CD4-positive, alpha-beta T cell treated with Interleukin-4 for 1 hour (primary cell): Measurements from ENCODE around the gene SPTBN1.

Experiments used
- DNase-seq, 2 donors: peaks; one replicate each; pipeline ENCODE4 v3.0.0-alpha.2; 2020 to 2022

SPTBN1 gene

DNA sequence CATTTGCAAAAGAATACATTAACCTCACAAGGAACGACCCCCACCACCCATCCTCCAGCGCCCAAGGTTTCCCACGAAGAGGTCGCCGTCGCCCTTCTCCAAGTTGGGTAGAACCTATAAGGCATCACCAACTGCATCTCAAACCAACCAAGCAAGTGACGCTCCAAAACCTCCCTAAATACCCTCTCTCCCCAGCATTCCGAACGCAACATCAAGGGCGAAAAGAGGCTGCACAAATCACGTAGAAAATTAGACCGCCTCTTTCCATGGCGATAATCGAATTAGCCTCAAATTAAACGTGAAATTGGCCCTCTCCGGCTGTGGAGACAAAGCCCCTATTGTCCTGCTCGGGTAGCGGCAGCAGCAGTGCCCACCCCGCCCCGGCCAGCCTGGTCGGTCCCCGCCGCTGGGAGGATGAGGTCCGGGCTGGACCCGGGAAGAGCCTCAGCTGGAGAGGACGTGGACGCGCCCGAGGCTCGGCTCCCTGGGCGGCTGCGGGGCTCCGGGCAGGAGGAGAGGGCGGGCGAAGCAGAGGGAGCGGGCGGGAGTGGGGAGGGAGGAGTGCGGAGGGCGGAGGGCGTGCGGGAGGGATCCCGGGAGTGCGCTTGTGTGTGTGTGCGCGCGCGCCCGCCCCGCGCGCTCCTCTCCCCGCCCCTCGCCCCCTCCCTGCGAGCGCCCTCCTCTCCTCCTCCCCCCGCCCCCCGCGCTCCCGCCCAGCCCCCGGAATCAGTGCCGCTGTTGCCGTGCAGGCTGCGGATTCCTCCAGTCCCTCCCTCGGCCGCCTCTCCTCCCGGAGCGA is at the start of gene SPTBN1:
Gene SPTBN1, plus strand, starts transcription at position 765 of the 799 bp plus-strand sequence. CDS start 70,092 bp downstream, outside the sequence.
- peak in 1 of 2 donors; percentile 13 for DNase-seq

DNA sequence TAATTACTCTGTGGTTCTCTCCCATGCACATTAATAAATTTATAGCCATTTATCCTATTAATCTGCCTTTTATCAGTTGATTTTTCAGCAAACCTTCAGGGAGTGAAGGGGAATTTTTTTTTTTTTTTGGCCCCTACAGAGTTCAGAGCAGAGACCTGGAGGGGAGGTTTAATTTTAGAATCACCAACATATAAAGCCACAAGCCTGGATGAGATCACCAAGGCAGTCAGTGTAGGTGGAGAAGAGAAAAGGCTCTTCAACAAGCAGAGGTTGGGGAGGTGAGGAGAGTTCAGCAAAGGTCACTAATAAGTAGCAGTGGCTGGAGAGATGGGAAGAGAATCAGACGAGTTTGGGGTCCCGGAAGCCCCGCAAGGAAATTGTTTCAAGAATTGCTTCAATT is 48.4 kb upstream of the SPTBN1 start:
- DNase-seq = no peak

DNA sequence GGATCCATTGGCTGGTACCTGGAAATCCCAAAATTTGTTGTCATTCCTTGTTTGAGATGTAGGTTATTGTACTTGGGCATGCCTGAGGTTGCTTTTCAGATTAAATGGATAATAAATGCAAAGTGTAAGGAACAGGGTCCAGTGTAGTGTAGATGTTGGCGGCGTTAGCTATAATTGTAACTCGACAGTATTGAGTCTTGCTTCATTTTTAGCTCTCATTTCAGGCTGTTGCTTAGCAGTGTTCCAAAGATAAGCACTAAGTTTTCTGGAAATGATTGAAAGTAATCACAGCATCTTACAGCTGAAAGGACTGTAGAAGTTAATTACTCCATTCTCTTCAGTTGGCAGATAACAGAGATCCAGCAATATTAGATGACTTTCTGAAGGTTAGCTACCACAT is 47.8 kb upstream of the SPTBN1 start:
- no peak for DNase-seq

DNA sequence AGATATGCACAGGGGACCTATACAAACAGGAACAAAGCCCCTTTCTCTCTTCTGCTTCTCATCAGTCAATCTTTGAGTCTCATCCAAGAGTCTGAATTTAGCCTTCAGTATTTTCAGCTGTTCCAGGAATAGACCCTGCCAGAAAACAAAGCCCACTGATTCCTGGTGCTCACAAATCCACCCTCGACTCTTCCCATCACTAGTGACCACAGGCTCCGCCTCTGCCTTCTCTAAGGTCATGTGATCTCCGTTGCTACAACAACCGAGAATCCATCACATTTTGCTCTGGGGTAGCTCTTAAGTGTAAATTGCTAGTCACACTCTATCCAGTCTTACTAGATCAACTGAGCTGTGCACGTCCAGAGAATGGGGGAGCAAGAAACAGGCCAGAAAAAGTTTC is 46.4 kb upstream of the SPTBN1 start:
- DNase-seq = no peak

DNA sequence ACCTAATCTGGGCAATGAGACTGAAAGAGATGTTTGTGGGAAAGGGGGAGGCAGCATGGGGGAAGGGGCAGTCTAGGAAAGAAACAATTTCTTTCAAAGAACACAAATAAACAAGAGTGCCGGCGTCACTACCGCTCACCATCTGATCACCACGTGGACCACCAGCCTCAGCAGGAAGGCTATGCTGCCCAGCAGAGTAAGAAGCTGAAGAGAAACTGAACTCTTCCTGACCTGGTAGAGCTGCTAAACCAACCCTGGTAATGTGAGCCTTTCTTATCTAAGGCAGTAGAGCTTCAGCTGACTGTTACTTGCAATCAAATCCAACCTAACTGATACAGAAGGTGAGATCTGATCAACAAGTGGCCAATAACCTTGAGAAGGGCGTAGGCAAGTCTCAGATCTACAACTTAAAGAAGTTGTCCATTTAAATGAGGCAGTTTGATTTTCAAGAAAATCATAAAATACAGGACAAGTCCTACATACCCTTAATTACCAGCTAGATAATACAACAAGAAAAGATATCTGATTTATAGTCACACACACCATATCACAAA is 44.2 kb upstream of the SPTBN1 start:
- DNase-seq = no peak

DNA sequence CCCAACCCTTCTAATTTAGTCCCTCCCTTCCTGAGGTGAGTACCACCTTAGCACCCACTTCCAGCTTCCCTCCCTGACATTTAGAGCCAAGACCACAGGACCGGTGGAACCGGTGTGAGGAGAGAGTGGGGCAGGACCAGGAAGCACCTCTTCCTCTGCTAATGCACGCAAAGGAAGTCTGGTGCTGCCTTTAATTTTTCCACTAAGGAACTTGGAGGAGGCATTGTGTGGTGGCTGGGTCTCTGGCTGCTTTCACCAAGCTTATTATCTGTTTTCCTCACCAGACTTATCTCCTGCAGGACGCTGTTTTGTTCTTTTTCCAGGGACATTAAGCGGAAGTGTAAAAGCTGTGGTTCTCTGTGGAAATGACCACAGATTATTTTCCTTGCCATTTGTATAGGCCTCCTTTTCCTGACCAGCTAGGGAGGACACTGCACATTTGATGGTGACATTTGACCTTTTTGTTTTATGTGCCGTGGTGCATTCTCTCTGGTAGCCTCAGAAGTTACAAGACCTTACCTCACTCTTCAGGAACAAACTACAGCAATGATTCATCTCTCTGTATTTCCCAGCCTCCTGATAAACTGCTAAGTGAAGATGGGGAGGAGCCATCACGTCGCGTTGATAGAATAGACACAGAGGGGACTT is 39.8 kb upstream of the SPTBN1 start:
- DNase-seq = no peak

DNA sequence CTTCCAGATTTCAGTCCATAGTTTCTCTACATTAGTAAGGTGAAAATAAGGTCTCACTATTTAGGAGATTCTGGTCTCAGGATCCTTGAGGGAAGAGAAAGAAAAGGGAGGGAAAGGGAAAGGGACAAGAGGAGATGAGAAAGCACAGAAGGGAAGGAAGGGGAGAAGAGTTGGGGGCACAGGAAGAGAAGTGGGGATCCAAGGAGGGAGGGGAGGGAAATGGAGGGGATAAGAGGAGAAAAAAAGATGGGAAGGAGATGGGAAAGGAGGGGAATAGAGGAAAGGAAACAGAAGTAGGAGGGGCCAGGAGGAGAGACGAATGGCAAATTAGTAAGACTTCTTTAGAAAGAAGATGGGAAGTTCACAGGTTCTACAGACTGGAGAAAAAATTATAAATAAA is 39.2 kb upstream of the SPTBN1 start:
- DNase-seq = no peak

DNA sequence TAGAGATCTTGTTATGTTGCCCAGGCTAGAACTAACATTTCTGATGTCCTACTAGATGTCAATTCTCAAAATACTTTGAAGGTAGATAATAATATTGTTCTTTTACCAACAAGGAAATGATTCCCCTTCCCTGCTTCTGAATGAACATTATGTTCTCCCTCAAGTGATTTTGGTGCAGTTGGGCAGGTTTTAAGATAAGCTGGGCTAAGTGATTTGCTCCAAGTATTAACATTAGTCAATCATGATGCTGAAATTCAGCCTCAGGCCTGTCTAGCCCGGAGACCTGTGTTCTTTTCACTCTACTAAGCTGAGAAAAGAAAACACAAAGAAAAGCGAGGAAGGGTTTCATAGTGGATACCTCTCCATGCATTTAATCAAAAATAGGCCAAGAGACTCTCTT is 38.5 kb upstream of the SPTBN1 start:
- no peak for DNase-seq

DNA sequence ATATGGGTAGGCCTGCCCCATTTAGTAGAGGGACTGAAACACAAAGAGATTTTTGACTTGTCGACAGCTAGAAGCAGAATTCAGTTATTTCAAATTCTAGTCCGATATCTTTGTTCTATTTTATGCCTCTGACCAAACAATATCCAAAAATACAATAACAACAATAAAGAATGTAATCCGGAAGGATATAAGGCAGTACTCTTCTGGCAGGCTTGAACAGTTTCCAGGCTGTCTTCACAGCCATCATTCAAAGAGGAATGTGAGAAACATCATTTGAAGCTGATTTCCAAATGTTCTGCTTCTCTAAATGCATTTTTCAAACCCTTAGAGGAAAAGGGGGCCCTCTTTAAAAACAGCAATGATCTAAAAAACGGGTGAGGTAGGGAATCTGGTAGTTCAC is 36.7 kb upstream of the SPTBN1 start:
- DNase-seq = no peak

DNA sequence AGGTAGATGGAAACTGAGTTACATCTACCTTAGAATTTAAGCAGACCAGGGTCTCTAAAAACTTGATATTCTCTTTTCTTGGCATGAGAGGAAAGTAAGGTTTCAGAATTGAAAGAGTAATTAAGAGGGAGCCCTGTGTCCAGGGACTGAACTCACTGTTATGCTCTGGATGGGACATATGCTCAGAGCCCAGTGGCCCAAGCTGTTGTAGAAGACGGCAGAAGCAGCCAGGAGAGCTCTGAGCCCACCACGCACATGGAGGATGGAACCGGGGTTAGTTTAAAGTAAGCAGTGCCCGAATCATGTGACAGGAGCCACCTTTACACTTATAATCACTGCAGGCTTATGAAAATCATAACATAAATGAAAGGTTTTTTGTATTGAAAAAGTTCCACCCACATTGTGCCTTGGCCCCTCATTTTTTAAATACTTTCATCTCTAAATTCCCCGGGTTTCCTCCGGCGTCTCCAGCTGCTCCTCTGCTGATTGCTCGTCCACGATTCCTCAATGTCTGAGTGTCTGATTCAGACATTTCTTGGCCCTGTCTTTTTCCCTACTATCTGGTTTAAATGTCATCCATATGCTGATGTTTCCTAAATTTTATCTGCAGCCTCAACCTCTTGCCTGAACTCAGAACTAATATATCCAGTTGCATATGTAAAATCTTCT is 36.1 kb upstream of the SPTBN1 start:
- DNase-seq = no peak

DNA sequence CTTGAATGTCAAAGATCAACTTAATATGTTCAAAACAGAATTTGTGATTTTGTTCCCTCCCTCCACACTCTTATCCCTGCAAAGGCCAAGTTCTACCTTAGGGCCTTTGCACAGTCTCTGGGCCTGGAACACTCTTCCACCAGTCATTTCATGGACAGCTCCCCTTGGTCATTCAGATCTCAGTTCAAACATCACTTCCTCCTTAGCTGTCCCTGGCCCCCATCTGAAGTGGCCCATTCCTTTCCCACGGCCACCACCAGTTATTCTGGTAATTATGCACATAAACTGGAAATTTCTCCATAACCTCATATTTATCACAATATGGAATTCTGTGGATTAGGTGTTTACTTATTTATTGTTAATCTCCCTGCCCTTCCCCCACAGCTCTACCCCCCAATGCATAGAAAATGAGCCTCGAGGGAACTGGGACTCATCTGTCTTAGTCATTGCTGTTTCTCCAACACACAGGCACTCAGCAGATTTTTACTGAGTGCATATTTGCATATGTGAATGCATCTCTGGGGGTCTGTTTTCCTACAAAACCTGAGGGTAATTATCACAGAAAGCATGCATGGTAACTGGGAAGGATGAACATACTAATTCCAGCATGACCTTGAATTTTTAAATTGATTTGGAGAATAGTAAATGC is 35.5 kb upstream of the SPTBN1 start:
- no peak for DNase-seq

DNA sequence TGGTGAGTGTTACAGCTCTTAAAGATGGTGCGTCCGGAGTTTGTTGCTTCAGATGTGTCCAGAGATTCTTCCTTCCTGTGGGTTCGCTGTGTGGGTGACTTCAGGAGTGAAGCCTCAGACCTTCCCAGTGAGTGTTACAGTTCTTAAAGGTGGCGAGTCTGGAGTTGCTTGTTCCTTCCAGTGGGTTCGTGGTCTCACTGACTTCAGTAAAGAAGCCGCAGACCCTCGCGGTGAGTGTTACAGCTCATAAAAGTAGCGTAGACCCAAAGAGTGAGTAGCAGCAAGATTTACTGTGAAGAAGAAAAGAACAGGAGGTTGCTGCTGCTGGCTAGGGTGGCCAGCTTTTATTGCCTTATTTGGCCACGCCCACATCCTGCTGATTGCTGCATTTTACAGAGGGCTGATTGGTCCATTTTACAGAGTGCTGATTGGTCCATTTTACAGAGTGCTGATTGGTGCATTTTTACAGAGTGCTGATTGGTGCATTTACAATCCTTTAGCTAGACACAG is 34.0 kb upstream of the SPTBN1 start:
- peak; percentile 46 to 66 for DNase-seq

DNA sequence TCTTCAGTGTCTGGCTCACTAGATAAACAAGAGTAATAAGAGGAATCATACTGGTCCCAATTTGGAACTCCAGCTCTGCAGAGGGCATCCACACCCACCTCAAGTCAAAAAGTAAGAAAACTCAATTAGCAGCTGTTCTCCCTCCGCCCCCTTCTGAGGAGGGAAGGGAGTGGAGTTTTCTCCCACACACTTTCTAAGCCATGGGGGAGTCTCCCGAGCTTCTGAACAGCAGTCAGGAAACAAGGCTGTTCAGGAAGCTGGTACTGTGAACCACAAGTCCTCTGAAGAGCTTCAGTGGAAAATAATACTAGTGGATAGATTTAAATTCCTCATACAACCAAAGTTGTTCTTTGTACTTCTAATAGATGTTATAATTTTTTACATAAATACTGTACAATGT is 32.9 kb upstream of the SPTBN1 start:
- no peak for DNase-seq

DNA sequence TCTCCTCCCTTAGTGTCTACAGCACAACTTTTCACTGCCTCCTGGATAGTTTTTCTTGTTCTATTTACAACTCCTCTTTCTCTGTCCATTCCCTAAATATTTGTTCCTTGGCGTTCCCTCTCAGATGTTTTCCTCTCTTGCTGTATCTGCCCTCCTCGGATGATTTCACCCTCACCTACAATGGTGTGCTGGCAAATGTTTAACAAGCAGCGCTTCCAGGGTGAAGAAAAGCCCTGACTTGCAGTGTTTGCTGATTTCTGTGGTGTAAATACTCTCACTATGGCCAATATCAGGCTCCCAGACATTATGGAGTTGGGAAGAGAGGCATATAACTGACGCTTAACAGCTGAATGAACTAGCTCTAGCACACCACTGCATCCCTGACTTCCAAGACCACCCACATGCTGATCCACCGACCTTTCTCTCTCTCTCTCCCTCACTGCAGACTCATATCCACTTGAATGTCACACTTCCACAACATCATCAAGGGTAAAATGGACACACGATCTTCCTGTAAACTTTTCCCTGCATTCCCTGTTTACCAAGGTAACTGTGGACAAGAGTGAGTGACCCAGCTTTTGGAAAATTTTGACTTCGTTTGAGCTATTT is 31.5 kb upstream of the SPTBN1 start:
- no peak for DNase-seq

DNA sequence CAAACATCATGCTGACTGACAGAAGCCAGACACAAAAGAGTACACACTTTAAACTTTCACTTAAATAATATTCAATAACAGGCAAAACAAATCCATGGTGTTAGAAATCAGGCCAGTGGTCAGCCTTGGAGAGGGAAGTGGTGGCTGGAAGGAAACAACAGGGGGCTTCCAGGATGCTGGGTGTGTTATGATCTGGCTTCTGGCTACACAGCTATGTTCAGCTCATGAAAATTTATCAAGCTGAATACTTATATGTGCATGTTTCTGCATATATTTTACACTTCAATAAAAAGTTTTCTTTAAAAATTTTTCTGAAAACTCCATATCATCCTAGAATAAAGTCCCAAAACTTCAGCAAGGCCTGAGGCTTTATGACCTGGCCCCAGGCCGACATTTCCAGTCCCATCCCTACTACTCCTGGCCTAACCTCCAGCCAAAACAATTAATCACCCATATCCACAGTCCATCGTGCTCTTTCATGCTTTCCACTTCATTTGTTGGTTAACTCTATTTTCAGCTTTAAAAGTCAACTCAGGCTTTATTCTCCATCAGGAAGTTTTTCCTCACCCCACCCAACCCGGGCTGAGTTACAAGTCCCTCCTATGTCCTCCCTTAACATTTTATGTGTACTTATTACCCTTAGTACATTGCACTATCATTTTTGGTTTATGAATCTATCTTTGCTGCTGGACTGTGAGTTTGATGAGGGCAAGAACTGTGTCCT is 27.9 kb upstream of the SPTBN1 start:
- no peak for DNase-seq

DNA sequence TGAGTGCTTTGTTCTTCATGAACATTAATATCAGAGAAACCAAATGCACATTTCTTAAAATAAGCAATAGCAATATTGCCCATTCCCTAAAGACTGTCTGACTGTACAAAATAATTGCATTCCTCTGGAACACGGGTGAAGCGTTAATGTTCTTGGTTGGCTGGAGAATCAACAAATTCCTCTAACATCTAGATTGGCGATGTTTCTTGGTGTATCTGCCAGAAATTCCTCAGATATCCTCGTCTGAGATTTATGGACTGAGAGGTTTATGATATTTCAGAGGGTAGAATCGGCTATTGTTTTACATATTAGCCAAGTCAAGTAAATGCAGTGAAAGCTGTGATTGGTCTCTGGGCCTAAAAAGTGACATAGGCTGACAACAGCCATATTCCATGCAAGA is 27.1 kb upstream of the SPTBN1 start:
- DNase-seq = no peak

DNA sequence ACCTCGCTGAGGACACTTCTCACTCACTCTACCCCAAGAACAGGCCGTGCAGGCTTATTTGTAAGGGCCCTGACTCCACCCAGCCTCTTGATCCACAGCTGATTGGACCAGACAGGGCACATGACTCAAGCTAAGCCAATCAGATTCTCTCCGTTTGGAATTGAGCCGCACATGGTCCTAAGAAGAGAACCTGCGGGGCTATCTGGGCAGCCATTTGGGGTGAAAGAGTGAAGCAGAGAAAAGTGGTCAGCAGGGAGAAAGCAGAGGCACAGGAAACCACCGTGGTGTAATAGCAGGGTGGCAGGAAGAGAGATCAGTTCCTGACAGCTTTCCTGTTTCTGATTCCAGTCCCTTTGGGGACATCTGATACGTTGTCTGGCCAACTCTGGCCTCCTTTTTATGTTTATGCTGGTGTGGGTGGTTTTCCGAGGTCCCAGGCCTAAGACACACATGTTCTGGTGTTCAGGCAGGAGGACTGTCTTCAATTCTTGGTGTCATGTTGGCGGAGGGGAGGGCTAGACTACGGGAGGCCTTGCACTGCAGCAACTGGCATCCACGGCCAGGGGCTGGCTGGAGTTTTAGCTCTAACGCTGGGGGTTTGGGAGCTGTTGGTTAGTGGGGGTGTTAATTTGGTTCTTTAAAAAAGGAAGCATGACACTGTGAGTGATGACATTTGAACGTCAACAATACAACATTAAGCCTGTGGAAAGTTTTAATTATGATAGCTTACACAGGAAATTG is 26.1 kb upstream of the SPTBN1 start:
- DNase-seq = no peak

DNA sequence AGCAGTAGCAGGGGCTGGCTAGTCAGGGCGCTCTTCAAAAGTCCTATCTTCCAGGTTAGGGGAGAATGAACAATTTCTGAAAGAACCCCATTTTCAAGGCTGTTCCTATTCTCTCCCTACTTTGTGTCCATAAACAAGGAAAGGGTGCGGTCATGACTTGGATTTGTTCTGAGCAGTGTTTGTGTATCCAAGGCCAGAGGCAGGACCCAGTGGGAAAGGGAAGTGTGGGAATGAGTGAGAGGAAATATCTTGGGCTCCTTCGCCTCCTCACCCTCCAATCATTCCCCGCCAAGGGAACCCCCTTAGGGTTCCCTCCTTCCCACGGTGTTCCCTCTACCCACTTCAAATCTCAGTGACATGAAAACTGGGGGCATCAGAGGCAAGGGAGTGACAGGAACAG is 25.5 kb upstream of the SPTBN1 start:
- no peak for DNase-seq

DNA sequence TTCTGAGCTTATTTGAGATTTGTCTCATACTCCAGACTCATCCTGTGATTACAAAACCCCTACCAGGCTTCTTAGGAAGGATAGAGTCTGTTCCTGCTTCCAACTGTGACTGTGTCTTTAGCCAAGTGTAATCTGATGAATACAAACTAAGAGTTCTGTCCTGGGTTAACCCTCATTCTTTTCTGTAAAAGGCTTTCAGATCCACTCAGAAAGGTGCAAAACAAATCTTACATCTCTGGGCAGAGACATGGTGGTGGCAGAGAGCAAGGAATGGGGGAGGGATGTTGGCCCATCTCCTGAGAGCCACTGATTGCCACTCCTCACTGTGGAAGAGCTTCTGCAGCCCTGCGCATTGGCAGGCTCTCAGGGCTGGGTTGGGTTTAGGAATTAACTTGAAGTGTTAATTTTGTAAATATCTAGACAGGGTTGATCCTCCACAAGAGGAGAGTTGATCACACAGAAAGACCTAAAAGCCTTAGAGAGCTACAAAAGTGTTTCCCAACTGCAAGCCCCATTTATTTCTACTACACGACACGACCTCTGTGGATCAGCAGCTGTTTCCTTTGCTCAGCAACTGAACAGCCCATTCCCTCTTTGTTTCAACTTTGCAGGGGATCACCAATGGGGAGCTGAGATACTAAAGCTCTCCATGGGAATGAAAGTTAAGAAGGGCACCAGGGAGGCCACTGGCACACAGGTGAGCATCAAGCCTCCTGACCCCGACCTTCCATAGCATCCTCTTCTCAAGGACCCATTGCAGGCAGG is 23.7 kb upstream of the SPTBN1 start:
- DNase-seq = no peak

DNA sequence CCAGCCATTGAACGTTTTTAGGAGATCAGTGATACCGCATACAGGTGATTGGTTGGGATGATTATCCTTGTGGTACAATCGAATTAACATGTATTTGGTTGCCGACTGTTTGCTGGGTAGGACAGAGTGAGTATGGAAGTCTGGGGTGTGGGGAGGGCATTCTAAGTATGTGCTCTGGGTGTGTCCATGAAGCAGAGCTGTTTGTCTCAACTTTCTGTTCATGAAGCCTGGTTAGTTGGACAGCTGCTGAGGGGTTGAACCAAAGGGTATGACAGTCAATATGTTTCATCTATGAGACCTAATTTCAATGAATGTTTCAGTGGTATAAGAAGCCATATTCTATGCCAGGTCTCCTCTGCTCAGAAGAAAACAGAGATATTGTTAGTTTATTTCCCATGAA is 21.9 kb upstream of the SPTBN1 start:
- no peak for DNase-seq
